GM19328 (cell line): ENCODE data around the gene DPM2.
A peak's percentile ranks its signal among the peaks of the same experiment; 100 is the strongest.

Experiments used
- ATAC-seq: cut with Tn5 transposase; IDR thresholded peaks from one replicate; pipeline ENCODE4 v1.9.1; 2021; ENCODE audit warnings: mild to moderate bottlenecking, moderate library complexity; ENCODE audit not compliant: unreplicated experiment

DPM2 gene

GRCh38 chr9:127938298-127938690 is 640 bp upstream of the DPM2 start:
- no peak for ATAC-seq

GRCh38 chr9:127937056-127937387 is 632 bp downstream of the DPM2 start:
- no peak for ATAC-seq

GRCh38 chr9:127936347-127936852 is 1.3 kb downstream of the DPM2 start:
- ATAC-seq: no peak

- ATAC-seq: no peak
Measured at GRCh38 chr9:127935765-127936221, 1.9 kb downstream of the DPM2 start.

- ATAC-seq: no peak
Measured at GRCh38 chr9:127934986-127935385, 2.7 kb downstream of the DPM2 start.

- no peak for ATAC-seq
Measured at GRCh38 chr9:127934248-127934647, 3.4 kb downstream of the DPM2 start.

GRCh38 chr9:127931092-127931881 is 6.4 kb downstream of the DPM2 start:
- peak; percentile 18 for ATAC-seq

- peak; percentile 75 for ATAC-seq
Measured at GRCh38 chr9:127930231-127931091, 7.2 kb downstream of the DPM2 start, which contains the start of gene PIP5KL1. Gene PIP5KL1, minus strand, starts transcription at chr9:127930777. Its CDS starts 25 bp downstream, at chr9:127930752.

GRCh38 chr9:127929625-127929979 is 8.1 kb downstream of the DPM2 start:
- no peak for ATAC-seq

GRCh38 chr9:127928676-127929624 is 8.7 kb downstream of the DPM2 start:
- no peak for ATAC-seq

GRCh38 chr9:127927988-127928675 is 9.5 kb downstream of the DPM2 start:
- no peak for ATAC-seq

- no peak for ATAC-seq
Measured at GRCh38 chr9:127927201-127927987, 10.3 kb downstream of the DPM2 start.

GRCh38 chr9:127926906-127927200 is 10.8 kb downstream of the DPM2 start:
- ATAC-seq: no peak

GRCh38 chr9:127925959-127926905 is 11.4 kb downstream of the DPM2 start:
- ATAC-seq: no peak

GRCh38 chr9:127924736-127925444 is 12.8 kb downstream of the DPM2 start:
- ATAC-seq: no peak

GRCh38 chr9:127923771-127924170 is 13.9 kb downstream of the DPM2 start:
- no peak for ATAC-seq

GRCh38 chr9:127923046-127923445 is 14.6 kb downstream of the DPM2 start:
- no peak for ATAC-seq
